AG08395 (cell line): ENCODE results near the gene CLEC16A.

Experiments
- DNase-seq: peaks from one replicate; pipeline ENCODE4 v3.0.0; 2012; ENCODE audit warnings: mixed read lengths, low spot score

Gene CLEC16A

GRCh38 chr16:11015607-11016006 is 71.2 kb downstream of the CLEC16A start:
- no peak for DNase-seq

GRCh38 chr16:11016524-11016988 is 72.2 kb downstream of the CLEC16A start:
- peak; percentile 29 for DNase-seq

GRCh38 chr16:11016993-11017392 is 72.6 kb downstream of the CLEC16A start:
- peak; percentile 72 for DNase-seq

- no peak for DNase-seq
Observed at GRCh38 chr16:11017499-11017898, 73.1 kb downstream of the CLEC16A start.

- DNase-seq: no peak
Observed at GRCh38 chr16:11020388-11020787, 76.0 kb downstream of the CLEC16A start.

- peak; percentile 47 for DNase-seq
Observed at GRCh38 chr16:11020792-11021551, 76.6 kb downstream of the CLEC16A start.

GRCh38 chr16:11022002-11022401 is 77.6 kb downstream of the CLEC16A start:
- DNase-seq: no peak

GRCh38 chr16:11023262-11024039 is 79.1 kb downstream of the CLEC16A start:
- no peak for DNase-seq

GRCh38 chr16:11024333-11025053 is 80.1 kb downstream of the CLEC16A start:
- DNase-seq: no peak

GRCh38 chr16:11025120-11025531 is 80.8 kb downstream of the CLEC16A start:
- no peak for DNase-seq

GRCh38 chr16:11029948-11030347 is 85.6 kb downstream of the CLEC16A start:
- no peak for DNase-seq

GRCh38 chr16:11030990-11031510 is 86.7 kb downstream of the CLEC16A start:
- DNase-seq: no peak

- no peak for DNase-seq
Observed at GRCh38 chr16:11032000-11032921, 87.9 kb downstream of the CLEC16A start.

- DNase-seq: peak; percentile 53
Observed at GRCh38 chr16:11032922-11033291, 88.5 kb downstream of the CLEC16A start.

- peak; percentile 67 for DNase-seq
Observed at GRCh38 chr16:11033629-11034420, 89.5 kb downstream of the CLEC16A start.

- no peak for DNase-seq
Observed at GRCh38 chr16:11034481-11034931, 90.1 kb downstream of the CLEC16A start.

- DNase-seq: no peak
Observed at GRCh38 chr16:11035096-11035495, 90.7 kb downstream of the CLEC16A start.

- no peak for DNase-seq
Observed at GRCh38 chr16:11036040-11036439, 91.7 kb downstream of the CLEC16A start.

GRCh38 chr16:11036868-11037410 is 92.6 kb downstream of the CLEC16A start:
- no peak for DNase-seq

GRCh38 chr16:11038305-11038704 is 93.9 kb downstream of the CLEC16A start:
- DNase-seq: no peak
